GM12864 (cell line): ENCODE results near the gene DIPK2A.

Source experiments
- DNase-seq: peaks from one replicate; pipeline ENCODE4 v3.0.0-alpha.2; 2011; ENCODE audit warnings: low read depth
- H3K4me3 ChIP-seq: 2 replicates; pipeline ENCODE4 v1.5.1; 2011; ENCODE audit warnings: mild to moderate bottlenecking, low read depth, low read length, control low read depth
- TF ChIP-seq, protein P1 (sequence below): IDR thresholded peaks from 2 replicates; pipeline ENCODE4 v1.5.1; 2011; ENCODE audit warnings: low read depth, mild to moderate bottlenecking, moderate library complexity, low read length, control low read depth, inconsistent platforms; ENCODE audit errors: missing control alignments

The DIPK2A gene

GRCh38 chr3:143971359-143972154 is at the start of gene DIPK2A:
TSS of gene DIPK2A (plus strand) at chr3:143971823. CDS start at chr3:143972333, 510 bp downstream.
- DNase-seq: peak; percentile 83
- TF ChIP-seq, protein P1, sequence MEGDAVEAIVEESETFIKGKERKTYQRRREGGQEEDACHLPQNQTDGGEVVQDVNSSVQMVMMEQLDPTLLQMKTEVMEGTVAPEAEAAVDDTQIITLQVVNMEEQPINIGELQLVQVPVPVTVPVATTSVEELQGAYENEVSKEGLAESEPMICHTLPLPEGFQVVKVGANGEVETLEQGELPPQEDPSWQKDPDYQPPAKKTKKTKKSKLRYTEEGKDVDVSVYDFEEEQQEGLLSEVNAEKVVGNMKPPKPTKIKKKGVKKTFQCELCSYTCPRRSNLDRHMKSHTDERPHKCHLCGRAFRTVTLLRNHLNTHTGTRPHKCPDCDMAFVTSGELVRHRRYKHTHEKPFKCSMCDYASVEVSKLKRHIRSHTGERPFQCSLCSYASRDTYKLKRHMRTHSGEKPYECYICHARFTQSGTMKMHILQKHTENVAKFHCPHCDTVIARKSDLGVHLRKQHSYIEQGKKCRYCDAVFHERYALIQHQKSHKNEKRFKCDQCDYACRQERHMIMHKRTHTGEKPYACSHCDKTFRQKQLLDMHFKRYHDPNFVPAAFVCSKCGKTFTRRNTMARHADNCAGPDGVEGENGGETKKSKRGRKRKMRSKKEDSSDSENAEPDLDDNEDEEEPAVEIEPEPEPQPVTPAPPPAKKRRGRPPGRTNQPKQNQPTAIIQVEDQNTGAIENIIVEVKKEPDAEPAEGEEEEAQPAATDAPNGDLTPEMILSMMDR: no peak
- peak within 1 kb of the TSS; percentile 96 for H3K4me3 ChIP-seq

DNA sequence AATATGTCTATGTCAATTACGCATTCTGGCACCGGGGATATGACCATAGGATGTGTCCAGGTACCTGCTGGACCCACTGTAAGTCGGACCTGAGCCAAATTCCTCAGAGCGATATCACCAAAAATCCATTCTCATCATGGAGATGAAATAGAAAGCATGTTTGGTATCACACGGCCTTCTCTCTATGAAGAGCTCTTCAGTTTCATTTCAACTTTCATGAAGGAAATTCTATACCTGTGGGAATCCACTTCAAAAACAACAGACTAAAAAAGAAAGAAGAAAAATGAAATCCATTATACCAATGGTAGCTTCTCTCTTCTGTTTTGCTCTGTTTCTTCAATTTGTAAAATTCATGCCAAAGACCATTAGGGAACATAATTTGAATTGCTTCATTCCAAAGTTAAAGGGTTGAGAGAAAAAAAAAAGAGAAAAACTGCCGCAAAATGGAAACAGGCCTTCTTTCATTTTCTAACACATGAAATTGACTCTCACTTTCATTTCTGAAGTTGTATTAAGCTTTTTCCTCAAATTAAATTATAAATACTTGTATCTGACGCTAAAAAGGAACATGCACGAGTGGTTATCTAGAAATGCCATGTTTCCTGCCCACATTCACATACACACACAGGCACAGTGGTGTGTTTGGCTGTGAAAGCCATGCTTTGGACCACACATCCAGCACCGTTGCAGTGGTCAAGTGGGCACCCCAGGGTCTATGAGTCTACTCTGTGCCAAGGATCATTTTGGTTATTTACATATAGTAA is 46.9 kb upstream of the DIPK2A start:
- DNase-seq: no peak
- H3K4me3 ChIP-seq: no peak overlapping the region; the same call in 1 of the 2 replicates
- TF ChIP-seq, protein P1: no peak

GRCh38 chr3:143928056-143928455 is 43.6 kb upstream of the DIPK2A start:
- TF ChIP-seq, protein P1: no peak
- no peak overlapping the region for H3K4me3 ChIP-seq
- DNase-seq: no peak

- no peak for DNase-seq
- TF ChIP-seq, protein P1: no peak
- no peak overlapping the region for H3K4me3 ChIP-seq
Observed at GRCh38 chr3:143928541-143929255, 42.9 kb upstream of the DIPK2A start.

DNA sequence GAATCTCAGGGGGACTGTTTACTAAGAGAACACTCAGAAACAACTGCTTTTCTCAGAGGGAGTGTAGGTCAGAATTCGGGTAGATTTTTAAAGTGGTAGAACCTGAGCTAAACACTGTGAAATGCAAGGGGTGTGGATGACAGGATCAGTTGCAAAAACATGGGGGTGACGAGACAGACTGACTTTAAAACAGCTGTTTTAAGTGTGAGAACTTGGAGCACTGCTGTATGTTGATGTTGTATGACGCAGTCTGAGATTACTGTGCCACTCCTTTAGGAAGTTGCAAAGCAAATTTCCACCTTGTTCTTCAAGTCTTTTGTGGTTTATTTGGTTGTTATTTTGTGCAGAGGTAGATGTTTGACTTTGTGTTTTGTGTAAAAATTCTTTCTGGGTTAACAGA is 36.8 kb upstream of the DIPK2A start:
- TF ChIP-seq, protein P1: no peak
- no peak overlapping the region for H3K4me3 ChIP-seq
- DNase-seq: no peak

GRCh38 chr3:143935678-143936077 is 35.9 kb upstream of the DIPK2A start:
- no peak overlapping the region for H3K4me3 ChIP-seq
- DNase-seq: no peak
- TF ChIP-seq, protein P1: no peak
